Measurements from ENCODE around the gene PDE4D.
"Not testable (repeated sequence)": the region's sequence is repeated elsewhere in the genome, so short reads cannot be mapped to it uniquely, and the experiment has no call there.

Gene PDE4D

GRCh38 chr5:59798862-59799667 is 94.5 kb downstream of the PDE4D start:
- peak; percentile 70 for DNase-seq

GRCh38 chr5:59795141-59795540 is 98.4 kb downstream of the PDE4D start:
- DNase-seq, result no peak

GRCh38 chr5:59792983-59793585 is 100.4 kb downstream of the PDE4D start:
- no peak for DNase-seq

- DNase-seq, result no peak
Measured at GRCh38 chr5:59791617-59792016, 101.9 kb downstream of the PDE4D start.

GRCh38 chr5:59790776-59791475 is 102.6 kb downstream of the PDE4D start:
- DNase-seq, result no peak

- no peak for DNase-seq
Measured at GRCh38 chr5:59790376-59790775, 103.2 kb downstream of the PDE4D start.

GRCh38 chr5:59789894-59790293 is 103.6 kb downstream of the PDE4D start:
- DNase-seq, result no peak

GRCh38 chr5:59789197-59789596 is 104.3 kb downstream of the PDE4D start:
- no peak for DNase-seq

- DNase-seq, result peak; percentile 52
Measured at GRCh38 chr5:59786334-59786805, 107.2 kb downstream of the PDE4D start.

- no peak for DNase-seq
Measured at GRCh38 chr5:59785676-59786333, 107.7 kb downstream of the PDE4D start.

GRCh38 chr5:59784708-59785107 is 108.8 kb downstream of the PDE4D start:
- not testable (repeated sequence) for DNase-seq

GRCh38 chr5:59783264-59783663 is 110.3 kb downstream of the PDE4D start:
- DNase-seq, result no peak

GRCh38 chr5:59782856-59783255 is 110.7 kb downstream of the PDE4D start:
- DNase-seq, result no peak

GRCh38 chr5:59779453-59779852 is 114.1 kb downstream of the PDE4D start:
- DNase-seq, result no peak

- no peak for DNase-seq
Measured at GRCh38 chr5:59777028-59777427, 116.5 kb downstream of the PDE4D start.

GRCh38 chr5:59773294-59773693 is 120.2 kb downstream of the PDE4D start:
- no peak for DNase-seq

GRCh38 chr5:59772757-59773156 is 120.8 kb downstream of the PDE4D start:
- DNase-seq, result no peak

GRCh38 chr5:59772206-59772605 is 121.3 kb downstream of the PDE4D start:
- DNase-seq, result no peak

- no peak for DNase-seq
Measured at GRCh38 chr5:59770953-59771352, 122.6 kb downstream of the PDE4D start.

- no peak for DNase-seq
Measured at GRCh38 chr5:59769832-59770231, 123.7 kb downstream of the PDE4D start.

- no peak for DNase-seq
Measured at GRCh38 chr5:59769041-59769360, 124.5 kb downstream of the PDE4D start.

GRCh38 chr5:59768152-59769040 is 125.1 kb downstream of the PDE4D start:
- peak; percentile 40 for DNase-seq

Data from DMS79 treated with DMSO at 0.1 percent for 48 hours (cell line).